ENCODE measurements around the gene CHMP5. TPM values are rescaled to one million over a fixed set of nuclear protein-coding genes. Genes with fewer than 3 reads are reported as not detected.

The CHMP5 gene
- total RNA-seq, 1 experiment from 2014 or later, result 74.4 TPM

DNA sequence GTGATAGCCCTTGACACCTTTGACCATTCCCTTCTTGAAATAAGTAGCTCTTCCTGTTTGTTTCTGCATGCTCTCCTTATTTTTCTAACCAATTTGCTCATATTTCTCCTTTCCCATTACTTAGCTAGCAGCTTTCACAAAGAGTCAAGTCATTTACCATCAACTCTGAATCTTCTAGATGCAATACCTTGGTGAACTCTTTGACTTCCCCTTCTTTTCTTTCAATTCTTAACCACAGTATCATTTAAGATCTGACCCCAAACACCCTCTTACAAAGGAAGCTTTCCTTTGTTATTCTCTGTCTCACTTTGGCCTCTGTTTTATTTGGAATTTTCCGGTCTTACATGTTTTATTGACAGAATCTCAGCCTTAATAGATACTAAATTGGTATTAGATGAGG, 39.5 kb downstream of the CHMP5 start:
- Histone ChIP-seq H3K27ac (ENCODE audit: low read depth, low read length, poor library complexity, severe bottlenecking) (no peak overlapping the region), H3K4me1 (ENCODE audit: insufficient read depth, low read length, poor library complexity, severe bottlenecking) (no peaks in the 10 kb centered on the region), H3K9me3 (ENCODE audit: low read depth, low read length, poor library complexity, severe bottlenecking) (no peaks in the 10 kb centered on the region), H3K27me3 (replicated peaks; ENCODE audit: insufficient read depth, low read depth, low read length, poor library complexity) (no peaks in the 10 kb centered on the region), H3K4me3 (ENCODE audit: low read depth, low read length, poor library complexity, severe bottlenecking) (no peak overlapping the region), H3K36me3 (ENCODE audit: insufficient read depth, low read length, poor library complexity, severe bottlenecking) (peaks cover 90% of the 10 kb centered on the region)
- TF ChIP-seq, protein P1, sequence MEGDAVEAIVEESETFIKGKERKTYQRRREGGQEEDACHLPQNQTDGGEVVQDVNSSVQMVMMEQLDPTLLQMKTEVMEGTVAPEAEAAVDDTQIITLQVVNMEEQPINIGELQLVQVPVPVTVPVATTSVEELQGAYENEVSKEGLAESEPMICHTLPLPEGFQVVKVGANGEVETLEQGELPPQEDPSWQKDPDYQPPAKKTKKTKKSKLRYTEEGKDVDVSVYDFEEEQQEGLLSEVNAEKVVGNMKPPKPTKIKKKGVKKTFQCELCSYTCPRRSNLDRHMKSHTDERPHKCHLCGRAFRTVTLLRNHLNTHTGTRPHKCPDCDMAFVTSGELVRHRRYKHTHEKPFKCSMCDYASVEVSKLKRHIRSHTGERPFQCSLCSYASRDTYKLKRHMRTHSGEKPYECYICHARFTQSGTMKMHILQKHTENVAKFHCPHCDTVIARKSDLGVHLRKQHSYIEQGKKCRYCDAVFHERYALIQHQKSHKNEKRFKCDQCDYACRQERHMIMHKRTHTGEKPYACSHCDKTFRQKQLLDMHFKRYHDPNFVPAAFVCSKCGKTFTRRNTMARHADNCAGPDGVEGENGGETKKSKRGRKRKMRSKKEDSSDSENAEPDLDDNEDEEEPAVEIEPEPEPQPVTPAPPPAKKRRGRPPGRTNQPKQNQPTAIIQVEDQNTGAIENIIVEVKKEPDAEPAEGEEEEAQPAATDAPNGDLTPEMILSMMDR (conservative IDR thresholded peaks at IDR 0.05; ENCODE audit: low read depth, low read length), result no peak
- no peak for TF ChIP-seq EZH2 (IDR thresholded peaks at IDR 0.05; ENCODE audit: borderline replicate concordance, low read depth, low read length, poor library complexity, severe bottlenecking)
- ChIA-PET CTCF (no interaction called here), POLR2A (ENCODE audit: low non-redundant PET) (interaction anchor here (0.6 kb wide), 1 partner anchor 741 kb away, joined by 10 read pairs; no protein-coding TSS in a partner anchor)
- intact Hi-C loops (cut with micrococcal nuclease; ENCODE audit: unreplicated experiment), result no loop called here
- DNase-seq (ENCODE audit: low spot score), result no peak
- BruUV-seq (replicated peaks), result no TSS peak

DNA sequence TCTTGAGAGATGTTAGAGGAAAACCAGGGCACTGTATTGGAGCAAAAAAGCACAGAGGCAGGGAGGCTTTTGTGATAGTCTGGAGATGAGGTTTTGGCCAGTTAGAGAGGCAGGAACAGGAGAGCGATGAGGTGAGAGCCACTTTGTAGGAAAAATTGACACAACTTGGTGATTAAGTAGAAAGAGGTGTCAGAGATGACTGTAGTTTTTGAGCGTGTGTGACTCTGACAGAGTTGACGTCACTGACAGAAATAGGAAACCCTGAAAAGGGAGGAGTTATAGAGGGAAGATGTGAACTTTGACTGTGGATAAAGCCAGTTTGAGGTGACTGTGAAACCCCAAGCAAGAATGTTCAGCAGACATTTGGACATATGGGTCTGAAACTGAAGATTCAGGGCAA, 41.2 kb downstream of the CHMP5 start:
- POLR2A ChIA-PET (ENCODE audit: low non-redundant PET), result no interaction called here
- no TSS peak for BruUV-seq (replicated peaks)
- TF ChIP-seq, protein P1 (conservative IDR thresholded peaks at IDR 0.05; ENCODE audit: low read depth, low read length), result no peak
- TF ChIP-seq EZH2 (IDR thresholded peaks at IDR 0.05; ENCODE audit: borderline replicate concordance, low read depth, low read length, poor library complexity, severe bottlenecking), result no peak
- H3K36me3 ChIP-seq (ENCODE audit: insufficient read depth, low read length, poor library complexity, severe bottlenecking), result peaks cover 90% of the 10 kb centered on the region
- no peaks in the 10 kb centered on the region for H3K27me3 ChIP-seq (replicated peaks; ENCODE audit: insufficient read depth, low read depth, low read length, poor library complexity)
- no peaks in the 10 kb centered on the region for H3K4me1 ChIP-seq (ENCODE audit: insufficient read depth, low read length, poor library complexity, severe bottlenecking)
- intact Hi-C loops (cut with micrococcal nuclease; ENCODE audit: unreplicated experiment), result no loop called here
- DNase-seq (ENCODE audit: low spot score), result no peak
- CTCF ChIA-PET, result no interaction called here
- no peak overlapping the region for H3K4me3 ChIP-seq (ENCODE audit: low read depth, low read length, poor library complexity, severe bottlenecking)
- no peaks in the 10 kb centered on the region for H3K9me3 ChIP-seq (ENCODE audit: low read depth, low read length, poor library complexity, severe bottlenecking)
- no peak overlapping the region for H3K27ac ChIP-seq (ENCODE audit: low read depth, low read length, poor library complexity, severe bottlenecking)

DNA sequence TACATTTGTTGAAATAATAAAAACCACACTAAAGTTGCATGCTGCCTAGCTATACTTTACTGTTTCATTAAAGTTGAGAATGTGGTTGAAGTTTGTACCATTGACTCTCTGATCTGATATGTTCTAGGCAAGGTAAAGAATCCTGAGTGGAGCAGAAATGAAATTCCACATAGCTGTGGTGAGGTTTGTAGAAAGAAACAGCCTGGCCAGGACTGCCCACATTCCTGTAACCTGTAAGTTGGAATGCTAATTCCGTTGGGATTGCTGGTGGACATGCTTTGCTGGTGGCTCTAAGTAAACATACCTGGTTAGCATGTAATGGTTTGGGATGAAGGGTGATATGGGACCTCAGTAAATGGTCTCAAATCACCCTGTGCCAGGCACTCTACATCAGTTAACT, 42.2 kb downstream of the CHMP5 start:
- no TSS peak for BruUV-seq (replicated peaks)
- no peak for DNase-seq (ENCODE audit: low spot score)
- Histone ChIP-seq H3K27ac (ENCODE audit: low read depth, low read length, poor library complexity, severe bottlenecking) (no peak overlapping the region), H3K27me3 (replicated peaks; ENCODE audit: insufficient read depth, low read depth, low read length, poor library complexity) (no peaks in the 10 kb centered on the region), H3K9me3 (ENCODE audit: low read depth, low read length, poor library complexity, severe bottlenecking) (no peaks in the 10 kb centered on the region), H3K4me1 (ENCODE audit: insufficient read depth, low read length, poor library complexity, severe bottlenecking) (no peaks in the 10 kb centered on the region), H3K36me3 (ENCODE audit: insufficient read depth, low read length, poor library complexity, severe bottlenecking) (peaks cover 92% of the 10 kb centered on the region), H3K4me3 (ENCODE audit: low read depth, low read length, poor library complexity, severe bottlenecking) (no peak overlapping the region)
- CTCF ChIA-PET, result no interaction called here
- intact Hi-C loops (cut with micrococcal nuclease; ENCODE audit: unreplicated experiment), result no loop called here
- POLR2A ChIA-PET (ENCODE audit: low non-redundant PET), result no interaction called here
- TF ChIP-seq, protein P1 (conservative IDR thresholded peaks at IDR 0.05; ENCODE audit: low read depth, low read length), result no peak
- TF ChIP-seq EZH2 (IDR thresholded peaks at IDR 0.05; ENCODE audit: borderline replicate concordance, low read depth, low read length, poor library complexity, severe bottlenecking), result no peak
